ENCODE results near the gene HIF1AN.
"Not testable (repeated sequence)": the region's sequence is repeated elsewhere in the genome, so short reads cannot be mapped to it uniquely, and the experiment has no call there.

Gene HIF1AN

GRCh38 chr10:100567826-100568225, 32.1 kb downstream of the HIF1AN start:
- no peak for DNase-seq

GRCh38 chr10:100568912-100569311, 33.2 kb downstream of the HIF1AN start:
- no peak for DNase-seq

DNA sequence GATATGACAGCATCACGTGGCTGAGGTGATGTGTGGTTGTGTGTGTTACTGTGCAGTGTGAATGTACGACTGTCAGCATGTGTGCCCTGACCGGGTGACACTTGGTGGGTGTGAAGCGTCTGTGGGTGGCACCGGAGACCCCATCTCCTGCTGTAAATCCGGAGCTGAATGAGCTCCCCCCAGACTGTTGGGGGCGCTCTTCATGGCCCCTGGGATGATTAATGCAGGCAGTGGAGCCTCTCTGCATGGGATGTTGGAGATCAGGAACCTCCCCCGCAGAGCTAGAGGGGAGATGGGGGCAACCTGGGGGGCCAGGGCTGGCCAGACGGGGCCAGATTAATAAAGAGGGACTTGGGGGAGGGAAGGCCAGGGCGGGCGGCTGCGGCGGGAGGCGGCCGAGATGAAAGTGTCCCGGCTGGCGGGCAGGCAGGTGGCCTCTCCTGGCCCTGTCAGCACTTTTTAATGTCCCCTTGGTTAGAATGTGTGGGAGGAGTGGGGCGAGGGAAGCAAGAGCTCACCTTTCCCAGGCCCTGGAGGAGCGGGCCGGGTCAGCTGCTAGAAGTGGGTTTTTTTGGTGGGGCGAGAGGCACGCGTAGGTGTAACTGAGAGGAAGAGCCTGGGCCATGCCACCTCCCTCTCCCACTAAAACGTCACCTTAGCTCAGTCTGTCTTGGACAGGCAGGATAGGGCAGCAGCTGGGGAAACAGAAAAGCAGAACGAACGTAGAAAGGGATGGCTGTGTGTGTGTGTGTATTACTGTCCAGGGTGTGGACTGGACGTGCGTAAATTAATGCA, 34.1 kb downstream of the HIF1AN start:
- peak; percentile 3 for DNase-seq

- no peak for DNase-seq
Measured at GRCh38 chr10:100570506-100570905, 34.8 kb downstream of the HIF1AN start.

DNA sequence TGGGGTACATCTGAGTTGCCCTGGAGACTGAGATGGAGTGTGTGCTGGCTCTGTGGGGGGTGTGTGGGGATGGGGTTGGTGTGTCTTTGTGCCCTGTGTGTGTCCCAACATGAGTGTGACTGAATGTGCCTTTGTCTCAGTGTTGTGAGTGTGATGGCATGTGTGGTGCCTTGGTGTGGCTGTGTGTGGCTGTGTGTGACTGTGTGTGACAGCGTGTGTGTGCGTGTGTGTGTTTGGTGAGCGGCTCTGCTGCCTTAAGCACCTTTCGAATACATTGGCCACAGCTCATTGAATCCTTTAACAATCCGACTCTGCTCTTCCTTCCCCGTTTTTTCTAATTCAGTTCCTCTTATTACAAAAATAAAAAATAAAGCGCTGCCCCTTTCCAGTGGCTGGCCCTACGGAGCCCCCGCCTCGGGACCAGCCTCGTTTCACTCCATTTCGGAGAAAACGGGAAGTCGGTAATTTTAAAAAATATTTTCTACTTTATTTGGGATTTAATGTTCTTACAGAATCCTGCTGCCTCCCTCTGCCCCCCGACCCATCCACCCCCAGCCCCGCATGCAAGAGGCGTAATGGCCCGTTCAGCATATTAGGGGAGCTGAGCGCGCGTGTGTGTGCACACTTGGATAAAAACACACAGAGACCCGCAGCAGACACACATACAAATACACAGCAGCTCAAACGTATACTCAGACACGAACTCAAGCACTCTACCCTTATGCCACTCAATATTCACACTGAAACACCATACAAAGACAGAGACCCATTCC, 35.5 kb downstream of the HIF1AN start:
- no peak for DNase-seq

GRCh38 chr10:100575146-100575545, 39.4 kb downstream of the HIF1AN start:
- not testable (repeated sequence) for DNase-seq

DNA sequence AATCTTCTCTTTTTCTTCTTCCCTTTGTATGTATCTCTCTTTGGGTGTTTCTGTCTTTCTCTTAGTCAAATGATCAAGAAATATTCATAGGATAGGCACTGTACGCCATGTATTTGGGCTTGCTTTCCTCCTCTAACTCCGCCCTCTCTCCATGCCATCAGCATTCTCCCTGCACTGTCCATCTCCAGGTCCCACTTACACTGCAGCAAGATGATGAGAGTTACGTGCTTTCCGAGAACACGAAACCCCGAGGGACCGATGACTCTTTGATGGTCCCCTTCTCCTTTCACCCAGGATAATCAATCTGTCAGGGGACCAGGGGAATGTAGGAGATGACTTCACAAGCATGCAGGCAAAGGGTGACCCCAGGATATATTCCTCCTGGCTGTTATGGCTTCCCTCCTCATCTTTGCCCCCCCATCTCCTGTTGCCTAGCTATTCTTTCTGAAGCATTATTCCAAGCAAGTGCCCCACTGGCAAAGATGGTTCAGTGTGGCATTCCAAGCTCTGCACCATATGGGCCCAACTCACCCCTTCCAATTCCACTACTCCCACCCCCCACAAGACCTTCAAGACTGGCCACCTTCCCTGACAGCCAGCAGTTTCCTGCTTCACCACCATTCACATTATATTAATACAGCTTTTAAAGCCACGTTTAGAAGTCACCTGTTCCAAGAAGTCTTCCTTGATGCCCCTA, 40.0 kb downstream of the HIF1AN start:
- DNase-seq = no peak

DNA sequence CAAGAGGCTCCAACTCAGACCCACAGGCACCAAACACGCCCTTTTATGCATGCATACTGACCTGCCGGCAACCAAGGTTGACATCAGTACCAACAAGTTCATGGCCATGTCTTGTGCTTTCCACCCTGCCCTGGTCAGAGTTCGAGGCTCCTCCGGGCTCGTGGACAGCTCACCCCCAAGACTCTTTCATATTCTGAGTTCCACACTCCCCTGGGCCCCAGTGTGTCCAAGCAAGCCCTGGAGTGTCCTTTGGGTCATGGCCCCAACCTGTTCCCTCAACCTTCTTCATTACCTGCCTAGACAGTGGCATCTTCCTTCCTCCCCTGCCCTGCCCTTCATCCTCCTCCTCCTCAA, 40.5 kb downstream of the HIF1AN start:
- DNase-seq = no peak

DNA sequence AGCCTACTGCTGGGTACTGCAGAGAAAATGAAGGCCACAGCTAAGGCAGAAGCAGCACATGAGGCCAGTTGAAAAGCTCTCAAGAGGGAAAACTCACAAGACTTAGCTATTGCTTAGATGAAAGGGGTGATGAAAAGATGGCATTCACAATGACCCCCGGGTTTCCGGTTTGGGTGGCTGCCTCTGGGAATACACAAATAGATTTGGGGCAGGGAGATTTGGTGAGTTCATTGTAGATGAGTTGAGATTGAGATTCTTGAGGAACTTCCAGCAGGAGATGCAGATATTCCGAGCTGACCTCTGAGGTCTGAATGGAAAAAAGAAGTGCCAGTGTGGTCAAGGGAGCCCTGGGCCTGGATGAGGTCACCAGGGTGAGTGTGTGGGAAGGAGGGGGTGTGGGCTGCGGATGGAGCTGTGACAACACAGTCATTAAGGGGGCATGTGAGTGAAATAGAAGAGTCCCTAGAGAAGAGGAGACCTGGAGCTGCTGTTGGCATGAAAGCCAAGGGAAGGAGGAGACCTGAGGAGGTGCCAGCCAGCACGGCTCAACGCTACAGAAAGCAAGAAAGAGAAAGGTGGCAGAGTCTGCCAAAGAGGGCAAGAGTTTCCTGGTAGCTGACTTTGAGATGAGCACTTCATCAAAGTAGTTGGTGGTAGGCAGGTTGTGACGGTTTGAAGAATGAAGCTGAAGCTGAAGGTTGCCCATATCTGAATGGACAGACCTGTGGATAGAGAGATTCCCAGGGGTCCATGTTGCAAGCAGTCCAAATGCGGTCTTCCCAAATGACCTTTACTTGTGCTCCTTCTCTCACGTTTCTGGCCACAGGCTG, 43.7 kb downstream of the HIF1AN start:
- DNase-seq = no peak

GRCh38 chr10:100586959-100587358, 51.2 kb downstream of the HIF1AN start:
- no peak for DNase-seq

DNA sequence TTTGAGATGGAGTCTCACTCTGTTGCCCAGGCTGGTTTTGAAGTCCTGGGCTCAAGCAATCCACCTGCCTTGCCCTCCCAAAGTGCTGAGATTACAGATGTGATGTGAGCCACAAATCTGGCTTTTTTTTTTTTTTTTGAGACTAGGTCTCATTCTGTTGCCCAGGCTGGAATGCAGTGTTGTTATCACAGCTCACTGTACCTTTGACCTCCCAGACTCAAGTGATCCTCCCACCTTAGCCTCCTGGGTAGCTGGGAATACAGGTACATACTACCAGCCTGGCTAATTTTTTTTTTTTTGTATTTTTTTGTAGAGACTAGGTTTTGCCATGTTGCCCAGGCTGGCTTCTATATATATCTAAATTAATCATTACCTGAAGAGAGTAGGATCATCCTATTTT, 62.4 kb downstream of the HIF1AN start:
- DNase-seq = no peak

DNA sequence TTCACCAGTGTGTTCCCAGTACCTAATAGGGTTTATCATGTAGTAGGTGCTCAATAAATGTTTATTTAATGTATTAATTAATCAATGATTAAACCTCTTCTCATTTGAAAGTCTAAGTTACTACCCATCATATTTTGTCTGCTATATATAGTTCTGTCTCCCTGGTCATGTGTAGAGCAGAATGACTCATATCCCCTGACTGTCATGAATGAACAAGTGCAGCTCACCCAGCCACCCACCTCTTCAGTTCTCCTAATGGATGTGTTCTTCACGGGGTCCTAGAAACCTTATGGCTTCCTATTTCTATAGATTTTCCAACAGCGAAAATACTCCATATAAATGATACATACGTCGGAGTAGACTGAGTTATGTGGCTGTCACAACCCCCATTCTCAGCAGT, 64.5 kb downstream of the HIF1AN start:
- DNase-seq = no peak

DNA sequence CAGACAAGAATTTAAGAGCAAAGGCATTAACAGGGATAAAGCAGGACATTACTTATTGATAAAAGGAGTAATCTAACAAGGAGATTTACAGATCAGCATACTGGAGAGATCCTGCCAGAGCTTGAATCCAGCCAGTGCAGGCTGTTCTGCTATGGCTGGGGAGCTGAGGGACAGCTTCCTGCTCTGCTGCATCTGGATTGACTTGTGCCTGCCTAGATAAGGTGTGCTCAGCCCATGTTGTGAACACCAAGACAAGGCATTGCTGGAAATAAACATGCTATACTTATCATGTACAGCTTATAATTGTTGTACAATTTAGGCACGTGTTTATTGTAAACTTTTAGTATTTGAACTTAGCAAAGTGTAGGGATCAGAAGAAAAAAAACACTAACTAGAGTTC, 71.7 kb downstream of the HIF1AN start:
- DNase-seq = no peak

All from NCI-H774 (cell line).